ENCODE results near the gene GPR33.

- TF ChIP-seq TAF1 (IDR thresholded peaks at IDR 0.05; ENCODE audit: low read depth) (peak; percentile 91), NFIC (IDR thresholded peaks at IDR 0.05) (no peak), TCF12 (IDR thresholded peaks at IDR 0.05; ENCODE audit: low read depth) (no peak), EP300 (IDR thresholded peaks at IDR 0.05; ENCODE audit: borderline replicate concordance) (no peak), CEBPB (IDR thresholded peaks at IDR 0.05) (no peak), FOXM1 (IDR thresholded peaks at IDR 0.05; ENCODE audit: borderline replicate concordance, low read depth) (no peak)
- TF ChIP-seq, protein P1, sequence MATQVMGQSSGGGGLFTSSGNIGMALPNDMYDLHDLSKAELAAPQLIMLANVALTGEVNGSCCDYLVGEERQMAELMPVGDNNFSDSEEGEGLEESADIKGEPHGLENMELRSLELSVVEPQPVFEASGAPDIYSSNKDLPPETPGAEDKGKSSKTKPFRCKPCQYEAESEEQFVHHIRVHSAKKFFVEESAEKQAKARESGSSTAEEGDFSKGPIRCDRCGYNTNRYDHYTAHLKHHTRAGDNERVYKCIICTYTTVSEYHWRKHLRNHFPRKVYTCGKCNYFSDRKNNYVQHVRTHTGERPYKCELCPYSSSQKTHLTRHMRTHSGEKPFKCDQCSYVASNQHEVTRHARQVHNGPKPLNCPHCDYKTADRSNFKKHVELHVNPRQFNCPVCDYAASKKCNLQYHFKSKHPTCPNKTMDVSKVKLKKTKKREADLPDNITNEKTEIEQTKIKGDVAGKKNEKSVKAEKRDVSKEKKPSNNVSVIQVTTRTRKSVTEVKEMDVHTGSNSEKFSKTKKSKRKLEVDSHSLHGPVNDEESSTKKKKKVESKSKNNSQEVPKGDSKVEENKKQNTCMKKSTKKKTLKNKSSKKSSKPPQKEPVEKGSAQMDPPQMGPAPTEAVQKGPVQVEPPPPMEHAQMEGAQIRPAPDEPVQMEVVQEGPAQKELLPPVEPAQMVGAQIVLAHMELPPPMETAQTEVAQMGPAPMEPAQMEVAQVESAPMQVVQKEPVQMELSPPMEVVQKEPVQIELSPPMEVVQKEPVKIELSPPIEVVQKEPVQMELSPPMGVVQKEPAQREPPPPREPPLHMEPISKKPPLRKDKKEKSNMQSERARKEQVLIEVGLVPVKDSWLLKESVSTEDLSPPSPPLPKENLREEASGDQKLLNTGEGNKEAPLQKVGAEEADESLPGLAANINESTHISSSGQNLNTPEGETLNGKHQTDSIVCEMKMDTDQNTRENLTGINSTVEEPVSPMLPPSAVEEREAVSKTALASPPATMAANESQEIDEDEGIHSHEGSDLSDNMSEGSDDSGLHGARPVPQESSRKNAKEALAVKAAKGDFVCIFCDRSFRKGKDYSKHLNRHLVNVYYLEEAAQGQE (IDR thresholded peaks at IDR 0.05; ENCODE audit: low read depth) = no peak
- TF ChIP-seq, protein P2, sequence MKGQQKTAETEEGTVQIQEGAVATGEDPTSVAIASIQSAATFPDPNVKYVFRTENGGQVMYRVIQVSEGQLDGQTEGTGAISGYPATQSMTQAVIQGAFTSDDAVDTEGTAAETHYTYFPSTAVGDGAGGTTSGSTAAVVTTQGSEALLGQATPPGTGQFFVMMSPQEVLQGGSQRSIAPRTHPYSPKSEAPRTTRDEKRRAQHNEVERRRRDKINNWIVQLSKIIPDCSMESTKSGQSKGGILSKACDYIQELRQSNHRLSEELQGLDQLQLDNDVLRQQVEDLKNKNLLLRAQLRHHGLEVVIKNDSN (IDR thresholded peaks at IDR 0.05) = peak; percentile 39; the same call in 1 of the 2 replicates
Measured at GRCh38 chr14:31456841-31457664, 30.8 kb downstream of the GPR33 start, which contains the start of gene DTD2.
